GM21825 (cell line): ENCODE measurements around the gene C3orf70.

Experiments
- ATAC-seq: cut with Tn5 transposase; IDR thresholded peaks from one replicate; pipeline ENCODE4 v1.9.1; 2021; ENCODE audit warnings: mild to moderate bottlenecking, moderate library complexity; ENCODE audit not compliant: unreplicated experiment

The C3orf70 gene

GRCh38 chr3:185089343-185089742 is 63.5 kb downstream of the C3orf70 start:
- no peak for ATAC-seq

- no peak for ATAC-seq
Observed at GRCh38 chr3:185087419-185087818, 65.4 kb downstream of the C3orf70 start.

GRCh38 chr3:185084901-185085300 is 68.0 kb downstream of the C3orf70 start:
- ATAC-seq, result no peak

GRCh38 chr3:185084402-185084801 is 68.5 kb downstream of the C3orf70 start:
- ATAC-seq, result no peak

- ATAC-seq, result no peak
Observed at GRCh38 chr3:185082829-185083228, 70.0 kb downstream of the C3orf70 start.

GRCh38 chr3:185082149-185082548 is 70.7 kb downstream of the C3orf70 start:
- ATAC-seq, result no peak

GRCh38 chr3:185081521-185081920 is 71.3 kb downstream of the C3orf70 start:
- ATAC-seq, result no peak

GRCh38 chr3:185079625-185080024 is 73.2 kb downstream of the C3orf70 start:
- no peak for ATAC-seq

- ATAC-seq, result no peak
Observed at GRCh38 chr3:185076219-185076618, 76.6 kb downstream of the C3orf70 start.

GRCh38 chr3:185075547-185075946 is 77.3 kb downstream of the C3orf70 start:
- no peak for ATAC-seq

GRCh38 chr3:185071287-185071800 is 81.5 kb downstream of the C3orf70 start:
- no peak for ATAC-seq

- ATAC-seq, result no peak
Observed at GRCh38 chr3:185070491-185071286, 82.2 kb downstream of the C3orf70 start.

- ATAC-seq, result no peak
Observed at GRCh38 chr3:185069037-185070030, 83.5 kb downstream of the C3orf70 start.

GRCh38 chr3:185067173-185067572 is 85.7 kb downstream of the C3orf70 start:
- no peak for ATAC-seq

- ATAC-seq, result no peak
Observed at GRCh38 chr3:185066251-185066650, 86.6 kb downstream of the C3orf70 start.

GRCh38 chr3:185065059-185065458 is 87.8 kb downstream of the C3orf70 start:
- no peak for ATAC-seq

- ATAC-seq, result no peak
Observed at GRCh38 chr3:185063431-185063830, 89.4 kb downstream of the C3orf70 start.

- no peak for ATAC-seq
Observed at GRCh38 chr3:185062191-185062590, 90.7 kb downstream of the C3orf70 start.

GRCh38 chr3:185060655-185061054 is 92.2 kb downstream of the C3orf70 start:
- ATAC-seq, result no peak

- ATAC-seq, result no peak
Observed at GRCh38 chr3:185059766-185060165, 93.1 kb downstream of the C3orf70 start.

GRCh38 chr3:185058796-185059195 is 94.1 kb downstream of the C3orf70 start:
- ATAC-seq, result no peak
